ENCODE data around the gene FBXO42. TPM values are rescaled to one million over a fixed set of nuclear protein-coding genes. Genes with fewer than 3 reads are reported as not detected.

Gene FBXO42
- total RNA-seq, 1 donor, result 16.3 TPM

DNA sequence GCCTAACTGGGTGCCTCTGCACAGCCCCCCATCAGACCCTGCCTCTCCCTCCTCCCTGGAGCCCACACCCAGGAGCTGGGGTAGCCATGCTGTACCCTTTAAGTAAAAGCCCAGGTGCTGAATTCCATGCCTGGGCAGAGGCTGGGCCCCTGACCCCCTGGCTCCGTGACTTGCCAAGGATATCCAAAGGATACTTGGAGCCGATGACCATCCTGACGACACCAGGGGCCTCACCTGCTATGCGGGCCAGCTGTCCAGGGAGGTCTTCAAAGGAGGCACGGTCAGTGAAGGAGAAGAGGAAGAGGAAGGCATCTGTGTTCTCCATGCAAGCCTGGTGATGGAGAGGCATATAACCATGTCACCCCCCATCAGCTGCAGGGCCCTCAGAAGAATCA lies 120.0 kb downstream of the FBXO42 start:
- H3K4me1 ChIP-seq (ENCODE audit: insufficient read depth, low read length), result peaks cover 12% of the 10 kb centered on the region
- peaks cover 10% of the 10 kb centered on the region for H3K27me3 ChIP-seq (ENCODE audit: insufficient read depth, low read length)
- no peaks in the 10 kb centered on the region for H3K9me3 ChIP-seq (ENCODE audit: low read depth, low read length)
- TF ChIP-seq, protein P1, sequence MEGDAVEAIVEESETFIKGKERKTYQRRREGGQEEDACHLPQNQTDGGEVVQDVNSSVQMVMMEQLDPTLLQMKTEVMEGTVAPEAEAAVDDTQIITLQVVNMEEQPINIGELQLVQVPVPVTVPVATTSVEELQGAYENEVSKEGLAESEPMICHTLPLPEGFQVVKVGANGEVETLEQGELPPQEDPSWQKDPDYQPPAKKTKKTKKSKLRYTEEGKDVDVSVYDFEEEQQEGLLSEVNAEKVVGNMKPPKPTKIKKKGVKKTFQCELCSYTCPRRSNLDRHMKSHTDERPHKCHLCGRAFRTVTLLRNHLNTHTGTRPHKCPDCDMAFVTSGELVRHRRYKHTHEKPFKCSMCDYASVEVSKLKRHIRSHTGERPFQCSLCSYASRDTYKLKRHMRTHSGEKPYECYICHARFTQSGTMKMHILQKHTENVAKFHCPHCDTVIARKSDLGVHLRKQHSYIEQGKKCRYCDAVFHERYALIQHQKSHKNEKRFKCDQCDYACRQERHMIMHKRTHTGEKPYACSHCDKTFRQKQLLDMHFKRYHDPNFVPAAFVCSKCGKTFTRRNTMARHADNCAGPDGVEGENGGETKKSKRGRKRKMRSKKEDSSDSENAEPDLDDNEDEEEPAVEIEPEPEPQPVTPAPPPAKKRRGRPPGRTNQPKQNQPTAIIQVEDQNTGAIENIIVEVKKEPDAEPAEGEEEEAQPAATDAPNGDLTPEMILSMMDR (IDR thresholded peaks at IDR 0.05; ENCODE audit: extremely low read depth, low read depth, low read length), result no peak
- no peak overlapping the region for H3K27ac ChIP-seq (ENCODE audit: low read depth, low read length)
- H3K4me3 ChIP-seq (ENCODE audit: insufficient read depth, low read length), result no peak overlapping the region
- H3K4me2 ChIP-seq (ENCODE audit: insufficient read depth, low read length), result no peak overlapping the region
- no peak overlapping the region for H2AFZ ChIP-seq (ENCODE audit: low read length)
- H3K36me3 ChIP-seq (ENCODE audit: insufficient read depth, low read length), result no peaks in the 10 kb centered on the region
- DNase-seq (ENCODE audit: insufficient read length, low spot score, missing footprints), result peak; percentile 73
- no peaks in the 10 kb centered on the region for H3K79me2 ChIP-seq (ENCODE audit: insufficient read depth, low read length)
- H4K20me1 ChIP-seq (ENCODE audit: insufficient read depth, low read length), result no peaks in the 10 kb centered on the region

DNA sequence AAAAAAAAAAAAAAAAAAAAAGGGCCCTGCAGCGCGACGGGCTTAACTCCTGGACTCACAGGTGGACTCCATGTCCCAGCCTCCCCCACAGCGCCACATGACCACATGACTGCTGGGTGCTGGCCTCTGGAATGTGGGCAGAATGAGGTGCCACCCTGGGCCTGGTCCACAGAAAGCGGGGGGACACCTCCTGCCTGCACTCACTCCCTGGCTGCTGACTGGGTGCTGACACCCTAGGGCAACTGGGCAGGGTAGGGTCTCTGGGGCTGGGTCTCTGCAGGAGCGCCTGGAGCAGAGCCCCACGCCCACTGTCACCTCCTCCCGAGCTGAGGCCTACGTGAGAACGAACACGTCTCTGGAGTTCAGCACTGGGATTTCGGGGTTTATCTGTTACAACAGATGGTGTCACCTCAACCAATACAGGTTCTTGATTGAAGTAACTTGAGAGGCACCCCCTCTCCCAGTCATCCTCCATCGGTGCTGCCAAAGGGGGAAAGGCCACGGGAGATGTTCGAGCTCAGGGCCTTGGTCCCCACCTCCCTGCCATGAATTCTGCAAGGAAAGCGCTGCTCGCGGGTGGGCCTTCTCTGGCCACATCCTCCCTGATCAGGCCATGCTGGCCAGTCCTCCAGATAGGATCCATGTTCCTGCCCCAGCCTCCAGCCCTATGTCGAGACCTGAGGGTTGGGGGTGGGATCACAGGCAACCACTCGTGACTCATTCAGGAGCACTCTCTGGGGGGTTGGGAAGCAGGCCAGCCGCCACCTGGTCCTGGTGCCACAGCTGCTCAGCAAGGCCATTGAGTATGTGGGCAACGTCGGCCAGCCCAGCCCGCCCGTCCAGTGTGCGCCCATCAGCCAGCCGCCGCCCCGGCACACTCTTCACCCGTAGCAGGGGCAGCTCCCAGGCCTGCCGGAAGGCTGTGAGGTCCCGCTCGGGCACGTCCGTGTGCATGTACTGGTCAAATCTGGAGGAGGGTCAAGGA lies 120.7 kb downstream of the FBXO42 start:
- no peak overlapping the region for H2AFZ ChIP-seq (ENCODE audit: low read length)
- H3K9me3 ChIP-seq (ENCODE audit: low read depth, low read length), result no peaks in the 10 kb centered on the region
- H3K27ac ChIP-seq (ENCODE audit: low read depth, low read length), result no peak overlapping the region
- TF ChIP-seq, protein P1 (IDR thresholded peaks at IDR 0.05; ENCODE audit: extremely low read depth, low read depth, low read length), result no peak
- H3K4me2 ChIP-seq (ENCODE audit: insufficient read depth, low read length), result no peak overlapping the region
- peaks cover 17% of the 10 kb centered on the region for H3K27me3 ChIP-seq (ENCODE audit: insufficient read depth, low read length)
- peaks cover 8% of the 10 kb centered on the region for H3K4me1 ChIP-seq (ENCODE audit: insufficient read depth, low read length)
- H3K4me3 ChIP-seq (ENCODE audit: insufficient read depth, low read length), result no peak overlapping the region
- no peaks in the 10 kb centered on the region for H4K20me1 ChIP-seq (ENCODE audit: insufficient read depth, low read length)
- H3K79me2 ChIP-seq (ENCODE audit: insufficient read depth, low read length), result no peaks in the 10 kb centered on the region
- peak; percentile 66 for DNase-seq (ENCODE audit: insufficient read length, low spot score, missing footprints)
- H3K36me3 ChIP-seq (ENCODE audit: insufficient read depth, low read length), result no peaks in the 10 kb centered on the region

DNA sequence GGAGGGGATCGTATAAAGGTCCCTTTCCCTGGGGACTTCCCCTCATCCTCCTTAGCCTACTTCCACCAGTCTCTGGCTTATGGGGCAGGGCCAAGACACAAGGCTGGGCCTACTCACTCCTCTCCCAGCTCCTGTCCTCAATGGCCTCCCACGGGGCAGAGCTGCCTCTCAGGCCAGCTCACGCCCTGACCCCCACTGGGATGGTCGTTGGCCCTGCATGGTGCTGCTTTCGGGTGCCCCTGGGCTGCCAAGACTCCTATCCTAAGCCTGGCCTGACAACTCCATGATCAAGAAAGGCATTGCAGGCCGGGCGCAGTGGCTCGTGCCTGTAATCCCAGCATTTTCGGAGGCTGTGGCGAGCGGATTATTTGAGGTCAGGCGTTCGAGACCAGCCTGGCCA lies 121.5 kb downstream of the FBXO42 start:
- Histone ChIP-seq H3K27me3 (ENCODE audit: insufficient read depth, low read length) (peaks cover 23% of the 10 kb centered on the region), H3K4me3 (ENCODE audit: insufficient read depth, low read length) (no peak overlapping the region), H3K36me3 (ENCODE audit: insufficient read depth, low read length) (no peaks in the 10 kb centered on the region), H3K9me3 (ENCODE audit: low read depth, low read length) (no peaks in the 10 kb centered on the region), H3K4me2 (ENCODE audit: insufficient read depth, low read length) (no peak overlapping the region), H3K4me1 (ENCODE audit: insufficient read depth, low read length) (no peaks in the 10 kb centered on the region), H3K79me2 (ENCODE audit: insufficient read depth, low read length) (no peaks in the 10 kb centered on the region), H2AFZ (ENCODE audit: low read length) (no peak overlapping the region), H3K27ac (ENCODE audit: low read depth, low read length) (no peak overlapping the region), H4K20me1 (ENCODE audit: insufficient read depth, low read length) (no peaks in the 10 kb centered on the region)
- DNase-seq (ENCODE audit: insufficient read length, low spot score, missing footprints), result peak; percentile 13
- TF ChIP-seq, protein P1 (IDR thresholded peaks at IDR 0.05; ENCODE audit: extremely low read depth, low read depth, low read length), result no peak

DNA sequence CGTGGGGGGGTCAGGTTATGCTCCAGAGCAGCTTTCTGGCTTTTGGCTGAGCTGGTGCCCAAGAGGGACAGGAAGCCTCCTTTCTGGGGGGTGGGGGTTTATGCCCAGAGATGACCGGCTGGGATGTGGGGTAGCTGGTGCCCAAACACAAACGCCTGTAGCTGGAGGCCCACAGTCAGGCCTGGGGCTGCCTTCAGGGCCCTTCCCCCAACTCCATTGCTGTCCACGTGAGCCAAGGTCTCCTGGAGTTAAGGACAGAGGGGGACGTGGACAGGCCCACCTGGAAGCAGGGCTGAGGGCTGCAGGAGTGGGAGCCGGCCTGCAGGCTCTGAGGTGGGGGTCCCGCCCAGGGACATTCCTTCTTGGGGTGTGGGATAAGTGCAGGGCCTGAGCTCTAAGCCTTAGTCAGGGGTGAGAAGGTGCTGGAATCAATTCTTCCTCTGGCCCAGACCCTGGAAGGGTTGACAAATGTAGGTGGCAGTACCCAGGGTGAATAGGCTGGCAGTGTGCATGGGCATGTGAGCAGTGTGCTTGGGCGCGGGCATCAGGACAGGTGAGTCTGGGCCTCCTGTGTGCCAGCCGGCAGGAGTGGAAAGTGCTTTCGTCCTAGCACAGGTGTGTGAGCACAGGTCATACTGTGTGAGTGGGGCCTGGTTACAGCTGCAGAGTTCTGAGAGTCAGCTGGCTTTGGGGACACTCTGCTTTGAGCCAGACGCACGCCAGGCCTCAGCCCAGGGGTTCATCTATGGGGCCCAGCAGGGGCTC lies 122.1 kb downstream of the FBXO42 start:
- H3K36me3 ChIP-seq (ENCODE audit: insufficient read depth, low read length), result no peaks in the 10 kb centered on the region
- H2AFZ ChIP-seq (ENCODE audit: low read length), result no peak overlapping the region
- H3K4me1 ChIP-seq (ENCODE audit: insufficient read depth, low read length), result no peaks in the 10 kb centered on the region
- H3K4me3 ChIP-seq (ENCODE audit: insufficient read depth, low read length), result no peak overlapping the region
- no peaks in the 10 kb centered on the region for H3K79me2 ChIP-seq (ENCODE audit: insufficient read depth, low read length)
- TF ChIP-seq, protein P1 (IDR thresholded peaks at IDR 0.05; ENCODE audit: extremely low read depth, low read depth, low read length), result no peak
- H3K9me3 ChIP-seq (ENCODE audit: low read depth, low read length), result no peaks in the 10 kb centered on the region
- no peaks in the 10 kb centered on the region for H4K20me1 ChIP-seq (ENCODE audit: insufficient read depth, low read length)
- peak; percentile 62 for DNase-seq (ENCODE audit: insufficient read length, low spot score, missing footprints)
- no peak overlapping the region for H3K27ac ChIP-seq (ENCODE audit: low read depth, low read length)
- H3K4me2 ChIP-seq (ENCODE audit: insufficient read depth, low read length), result no peak overlapping the region
- peaks cover 23% of the 10 kb centered on the region for H3K27me3 ChIP-seq (ENCODE audit: insufficient read depth, low read length)
